Type B pancreatic cell (in vitro differentiated cells): ENCODE measurements around the gene MICALL2. TPM values are rescaled to one million over a fixed set of nuclear protein-coding genes. Genes with fewer than 3 reads are reported as not detected.

ENCODE experiments used
- DNase-seq: peaks from one replicate; pipeline ENCODE4 v3.0.0; 2021; ENCODE audit warnings: mixed read lengths; ENCODE audit not compliant: unreplicated experiment; ENCODE audit errors: extremely low spot score
- H3K27ac Mint-ChIP-seq: 2 replicates; pipeline ENCODE4 v1.8.0; 2021; ENCODE audit warnings: mild to moderate bottlenecking, mixed read lengths
- H3K27me3 Mint-ChIP-seq: 2 replicates; pipeline ENCODE4 v1.8.0; 2021; ENCODE audit warnings: mixed read lengths
- H3K36me3 Mint-ChIP-seq: 2 replicates; pipeline ENCODE4 v1.8.0; 2021; ENCODE audit warnings: mixed read lengths
- H3K4me1 Mint-ChIP-seq: one replicate; pipeline ENCODE4 v1.8.0; 2021; ENCODE audit warnings: mixed read lengths; ENCODE audit not compliant: unreplicated experiment
- H3K4me3 Mint-ChIP-seq: 2 replicates; pipeline ENCODE4 v1.8.0; 2021; ENCODE audit warnings: mild to moderate bottlenecking, mixed read lengths
- H3K9me3 Mint-ChIP-seq: 2 replicates; pipeline ENCODE4 v1.8.0; 2021; ENCODE audit warnings: mixed read lengths
- CTCF ChIP-seq: fragments of 200-600 bp; sonication (generic); conservative IDR thresholded peaks from 2 replicates; pipeline ENCODE4 v1.5.0; 2021; ENCODE audit warnings: antibody characterized with exemption, mild to moderate bottlenecking
- total RNA-seq: library from RNA; stranded (reverse); gene quantifications from 2 replicates; pipeline ENCODE4 v1.2.1, GENCODE V29; 2021; ENCODE audit warnings: low replicate concordance

Gene MICALL2
- total RNA-seq, 1 donor from 2014 or later: 12.3 TPM

GRCh38 chr7:1388021-1388702, 71.1 kb downstream of the MICALL2 start:
- no peak for DNase-seq
- H3K27me3 Mint-ChIP-seq: peaks cover 51% of the 10 kb centered on the region
- no peak for TF ChIP-seq CTCF
- peaks cover 5% of the 10 kb centered on the region for H3K9me3 Mint-ChIP-seq
- H3K36me3 Mint-ChIP-seq: no peaks in the 10 kb centered on the region
- no peak overlapping the region for H3K4me3 Mint-ChIP-seq
- H3K27ac Mint-ChIP-seq: no peak overlapping the region
- no peaks in the 10 kb centered on the region for H3K4me1 Mint-ChIP-seq

- Mint-ChIP-seq H3K36me3 (no peaks in the 10 kb centered on the region), H3K9me3 (peaks cover 5% of the 10 kb centered on the region), H3K27ac (no peak overlapping the region), H3K27me3 (peaks cover 53% of the 10 kb centered on the region), H3K4me1 (no peaks in the 10 kb centered on the region), H3K4me3 (no peak overlapping the region)
- no peak for TF ChIP-seq CTCF
- no peak for DNase-seq
Observed at GRCh38 chr7:1387261-1387660, 72.0 kb downstream of the MICALL2 start.

- H3K4me1 Mint-ChIP-seq: no peaks in the 10 kb centered on the region
- H3K4me3 Mint-ChIP-seq: no peak overlapping the region
- TF ChIP-seq CTCF: no peak
- H3K36me3 Mint-ChIP-seq: no peaks in the 10 kb centered on the region
- H3K27me3 Mint-ChIP-seq: peaks cover 49% of the 10 kb centered on the region
- DNase-seq: no peak
- no peak overlapping the region for H3K27ac Mint-ChIP-seq
- H3K9me3 Mint-ChIP-seq: peaks cover 5% of the 10 kb centered on the region
Observed at GRCh38 chr7:1386623-1387220, 72.5 kb downstream of the MICALL2 start.

GRCh38 chr7:1385809-1386622, 73.3 kb downstream of the MICALL2 start:
- TF ChIP-seq CTCF: no peak
- DNase-seq: no peak
- no peak overlapping the region for H3K4me3 Mint-ChIP-seq
- no peaks in the 10 kb centered on the region for H3K36me3 Mint-ChIP-seq
- peaks cover 44% of the 10 kb centered on the region for H3K27me3 Mint-ChIP-seq
- H3K27ac Mint-ChIP-seq: no peak overlapping the region
- no peaks in the 10 kb centered on the region for H3K9me3 Mint-ChIP-seq
- no peaks in the 10 kb centered on the region for H3K4me1 Mint-ChIP-seq

GRCh38 chr7:1385086-1385808, 74.0 kb downstream of the MICALL2 start:
- DNase-seq: no peak
- peaks cover 39% of the 10 kb centered on the region for H3K27me3 Mint-ChIP-seq
- no peak overlapping the region for H3K4me3 Mint-ChIP-seq
- no peak overlapping the region for H3K27ac Mint-ChIP-seq
- H3K4me1 Mint-ChIP-seq: no peaks in the 10 kb centered on the region
- TF ChIP-seq CTCF: no peak
- H3K9me3 Mint-ChIP-seq: no peaks in the 10 kb centered on the region
- H3K36me3 Mint-ChIP-seq: no peaks in the 10 kb centered on the region
